ENCODE data around the gene SACM1L.

DNA sequence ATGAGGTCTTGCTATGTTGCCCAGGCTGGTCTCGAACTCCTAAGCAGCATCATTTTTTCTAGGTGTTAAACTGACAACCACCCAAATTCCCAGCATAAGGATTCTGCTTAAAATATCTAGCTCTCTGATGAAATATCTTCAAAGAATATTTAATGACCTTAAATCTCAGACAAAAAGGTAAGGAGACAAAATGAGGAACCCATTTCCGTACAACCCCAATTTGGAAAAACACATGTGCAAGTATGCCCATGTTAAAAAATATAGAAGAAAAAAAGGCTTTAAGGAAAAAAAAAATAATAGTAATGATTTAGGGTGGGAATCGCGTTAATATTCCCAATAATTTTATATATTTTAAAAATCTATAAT is 1.4 kb upstream of the SACM1L start:
- TF ChIP-seq, protein P1, sequence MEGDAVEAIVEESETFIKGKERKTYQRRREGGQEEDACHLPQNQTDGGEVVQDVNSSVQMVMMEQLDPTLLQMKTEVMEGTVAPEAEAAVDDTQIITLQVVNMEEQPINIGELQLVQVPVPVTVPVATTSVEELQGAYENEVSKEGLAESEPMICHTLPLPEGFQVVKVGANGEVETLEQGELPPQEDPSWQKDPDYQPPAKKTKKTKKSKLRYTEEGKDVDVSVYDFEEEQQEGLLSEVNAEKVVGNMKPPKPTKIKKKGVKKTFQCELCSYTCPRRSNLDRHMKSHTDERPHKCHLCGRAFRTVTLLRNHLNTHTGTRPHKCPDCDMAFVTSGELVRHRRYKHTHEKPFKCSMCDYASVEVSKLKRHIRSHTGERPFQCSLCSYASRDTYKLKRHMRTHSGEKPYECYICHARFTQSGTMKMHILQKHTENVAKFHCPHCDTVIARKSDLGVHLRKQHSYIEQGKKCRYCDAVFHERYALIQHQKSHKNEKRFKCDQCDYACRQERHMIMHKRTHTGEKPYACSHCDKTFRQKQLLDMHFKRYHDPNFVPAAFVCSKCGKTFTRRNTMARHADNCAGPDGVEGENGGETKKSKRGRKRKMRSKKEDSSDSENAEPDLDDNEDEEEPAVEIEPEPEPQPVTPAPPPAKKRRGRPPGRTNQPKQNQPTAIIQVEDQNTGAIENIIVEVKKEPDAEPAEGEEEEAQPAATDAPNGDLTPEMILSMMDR (IDR thresholded peaks at IDR 0.05): no peak
- TF ChIP-seq POLR2A (IDR thresholded peaks at IDR 0.05): no peak
